ENCODE measurements around the gene KIF5B. TPM values are rescaled to one million over a fixed set of nuclear protein-coding genes. Genes with fewer than 3 reads are reported as not detected.

The KIF5B gene
- total RNA-seq (2021; fragmentation: NEBNext Ultra II Directional; extraction: Animal tissue kit (Norgen Biotek cat#: 25700)) (62.7 and 68.4 TPM in 2 replicates), polyA plus RNA-seq (2011; rRNA removed) (7.3 and 9.8 TPM in 2 replicates), polyA minus RNA-seq (2011; rRNA and poly(A)+ RNA removed) (21.1 and 32.6 TPM in 2 replicates)
- polyA plus RNA-seq (2011; cell fraction: cytosol; rRNA removed) = 17.6 TPM
- polyA plus RNA-seq (2011; cell fraction: nucleus; rRNA removed) = 7.6 TPM
- 23.3 to 41.1 TPM (median 27.1 TPM) in 4 replicates for polyA plus RNA-seq (2012, experiment 1 of 2)
- polyA plus RNA-seq (2012, experiment 2 of 2) = 2.6 TPM
- 44.2 TPM for polyA plus RNA-seq (2013, experiment 1 of 2)
- 43.3 TPM for polyA plus RNA-seq (2013, experiment 2 of 2)
- 30.2 TPM for polyA minus RNA-seq (2011; cell fraction: cytosol; rRNA and poly(A)+ RNA removed)
- polyA minus RNA-seq (2011; cell fraction: nucleus; rRNA and poly(A)+ RNA removed) = 41.6 TPM
- long read RNA-seq, experiment 1, partial matches to known transcripts = 20 of 45 reads
- long read RNA-seq, experiment 1, other reads (novel, unspliced or antisense) = 25 of 45 reads
- long read RNA-seq, experiment 2, partial matches to known transcripts = 2 of 18 reads
- long read RNA-seq, experiment 2, other reads (novel, unspliced or antisense) = 16 of 18 reads

- peak within 1 kb of the TSS; percentile 94 for H3K56ac ChIP-seq (replicated peaks; ENCODE audit: insufficient read length, low read depth, low read length)
- no peak within 1 kb of the TSS for H2BK20ac ChIP-seq (ENCODE audit: low read length)
- H3K4ac ChIP-seq (replicated peaks; ENCODE audit: insufficient read length, low read depth, low read length) = peak within 1 kb of the TSS; percentile 69
- H3K9ac ChIP-seq (replicated peaks in 1 of 4; ENCODE audit: extremely low read depth in 1 of 4, low read depth in 3 of 4, low read length in 3 of 4) = peak within 1 kb of the TSS; percentile 67 to 95 (median 93)
- DNase-seq (ENCODE audit: low read depth in 1 of 2, low spot score in 2 of 2) (peak; percentile 68 to 93), FAIRE-seq (no peak)
- H3K14ac ChIP-seq (ENCODE audit: insufficient read length) = no peak within 1 kb of the TSS
- peak within 1 kb of the TSS; percentile 98 for H4K5ac ChIP-seq (ENCODE audit: insufficient read length, low read depth, low read length)
- peak within 1 kb of the TSS; percentile 96 for H2AFZ ChIP-seq (ENCODE audit: low read length)
- no peak within 1 kb of the TSS for H3K23ac ChIP-seq (ENCODE audit: insufficient read length)
- no peak within 1 kb of the TSS for H2BK15ac ChIP-seq (ENCODE audit: low read length)
- H3K79me1 ChIP-seq (ENCODE audit: low read depth, low read length) = no peaks in the 10 kb centered on the region
- POLR2A ChIA-PET (ENCODE audit: partially characterized antibody) = interaction anchor here (0.7 to 1.9 kb wide), 10 partner anchors 9 to 287 kb away, joined by 3 to 6 read pairs (median 3); no protein-coding TSS in a partner anchor
- no peak within 1 kb of the TSS for H2AK5ac ChIP-seq (ENCODE audit: low read depth, low read length)
- no peaks in the 10 kb centered on the region for H3K27me3 ChIP-seq (replicated peaks in 1 of 4; ENCODE audit: control insufficient read depth in 3 of 4, extremely low read depth in 1 of 4, insufficient read depth in 3 of 4, low read length in 3 of 4)
- peaks cover 8 to 27% of the 10 kb centered on the region in 2 experiments for H4K20me1 ChIP-seq (replicated peaks in 1 of 2; ENCODE audit: control insufficient read depth in 1 of 2, insufficient read depth in 2 of 2, low read length in 2 of 2)
- H3K79me2 ChIP-seq (ENCODE audit: control insufficient read depth in 1 of 2, insufficient read depth in 2 of 2, low read length in 2 of 2) = peaks cover 27 to 46% of the 10 kb centered on the region in 2 experiments
- H3K9me3 ChIP-seq (ENCODE audit: insufficient read depth in 2 of 2, low read depth in 1 of 2, low read length in 1 of 2) = no peaks in the 10 kb centered on the region
- peak within 1 kb of the TSS; percentile 98 for H3K27ac ChIP-seq (ENCODE audit: low read depth, low read length)
- no peak within 1 kb of the TSS for H2BK120ac ChIP-seq (replicated peaks; ENCODE audit: low read depth, low read length)
- H3K4me3 ChIP-seq (ENCODE audit: extremely low read depth in 1 of 4, insufficient read depth in 2 of 4, low read depth in 3 of 4, low read length in 4 of 4) = peak within 1 kb of the TSS; percentile 47 to 96 (median 74)
- 8% methylated on average over 33 of the region's 63 CpGs; no CpG with 5 or more reads in 1 of the 2 experiments for WGBS, 2 experiments (ENCODE audit: extremely low coverage in 1 of 2, insufficient coverage in 1 of 2, insufficient read length in 1 of 2, insufficient replicate concordance in 2 of 2, low coverage in 1 of 2, low lambda C conversion rate in 2 of 2, missing lambda C conversion rate in 1 of 2)
- H2BK5ac ChIP-seq (ENCODE audit: low read depth, low read length) = peak within 1 kb of the TSS; percentile 94
- CTCF ChIA-PET (ENCODE audit: partially characterized antibody) = interaction anchor here (0.9 kb wide), 1 partner anchor 150 kb away, joined by 3 read pairs; no protein-coding TSS in a partner anchor
- H3K4me1 ChIP-seq (replicated peaks in 1 of 4; ENCODE audit: control insufficient read depth in 3 of 4, insufficient read depth in 4 of 4, low read length in 3 of 4) = peaks cover 0 to 3% (median 0%) of the 10 kb centered on the region in 4 experiments; a peak in 3 of 7 replicates
- H4K8ac ChIP-seq (ENCODE audit: extremely low read depth, insufficient read depth, low read length) = peak within 1 kb of the TSS; percentile 99
- peak within 1 kb of the TSS; percentile 63 to 73 for H3K4me2 ChIP-seq (ENCODE audit: insufficient read depth in 1 of 2, low read depth in 2 of 2, low read length in 2 of 2)
- H3K36me3 ChIP-seq (ENCODE audit: control insufficient read depth in 2 of 4, insufficient read depth in 4 of 4, low read length in 3 of 4) = no peaks in the 10 kb centered on the region
- H2BK12ac ChIP-seq (ENCODE audit: low read depth, low read length) = no peak within 1 kb of the TSS
- peak within 1 kb of the TSS; percentile 96; the same call in 1 of the 2 replicates for H3K18ac ChIP-seq (ENCODE audit: extremely low read depth, low read length)
- peak within 1 kb of the TSS; percentile 85 for H4K91ac ChIP-seq (replicated peaks; ENCODE audit: insufficient read length, low read length)
- H3K23me2 ChIP-seq (ENCODE audit: low read depth, low read length) = peaks cover 4% of the 10 kb centered on the region; the same call in 1 of the 2 replicates
- TF ChIP-seq TAF7 (optimal IDR thresholded peaks at IDR 0.05; ENCODE audit: borderline replicate concordance, low read depth, low read length) (peak; percentile 93), CEBPB (IDR thresholded peaks at IDR 0.05; ENCODE audit: low read depth, low read length) (no peak), NANOG (IDR thresholded peaks at IDR 0.05; ENCODE audit: insufficient read depth, low read depth, low read length, poor library complexity, severe bottlenecking) (no peak), TCF12 (IDR thresholded peaks at IDR 0.05; ENCODE audit: low read depth, low read length) (no peak), YY1 (IDR thresholded peaks at IDR 0.05; ENCODE audit: low read depth, low read length) (peak; percentile 92), TBP (IDR thresholded peaks at IDR 0.05; ENCODE audit: low read depth, low read length) (peak; percentile 86), PHF8 (conservative IDR thresholded peaks at IDR 0.05; ENCODE audit: low read depth, low read length) (peak; percentile 100), POLR2AphosphoS5 (IDR thresholded peaks at IDR 0.05; ENCODE audit: low read depth, low read length) (peak; percentile 94), POLR2A (IDR thresholded peaks at IDR 0.05; ENCODE audit: control extremely low read depth in 1 of 2, low read depth in 2 of 2, low read length in 2 of 2) (peak; percentile 97)
Observed at GRCh38 chr10:32056136-32057035, at the start of gene KIF5B. KIF5B (minus strand) TSS chr10:32056425; CDS start chr10:32055973, 452 bp downstream.
